Measurements from ENCODE around the gene KRT6B. TPM values are rescaled to one million over a fixed set of nuclear protein-coding genes. Genes with fewer than 3 reads are reported as not detected.

Gene KRT6B
- total and polyA plus RNA-seq, 2 of the 8 experiments (the other 6 are each of a cell fraction or from before 2014, with no cell fraction given), result not detected

DNA sequence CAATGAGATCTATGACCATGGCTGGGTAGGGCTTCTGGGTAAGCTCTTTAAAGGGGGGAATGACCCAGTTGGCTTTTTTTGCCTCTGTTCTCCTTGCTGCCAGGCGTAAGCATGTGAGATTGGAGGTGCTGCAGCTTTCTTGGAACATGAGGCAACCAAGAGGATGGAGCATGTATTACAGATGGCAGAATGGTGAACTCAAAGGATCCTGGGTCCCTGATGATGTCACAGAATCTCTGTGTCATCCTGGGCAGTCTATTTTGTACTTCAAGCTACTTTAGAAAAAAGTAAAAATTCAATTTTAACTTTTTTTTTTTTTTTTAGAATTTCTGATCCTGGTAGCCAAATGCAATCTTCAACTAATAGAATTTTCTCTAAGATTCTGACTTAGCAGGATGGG lies 53.8 kb downstream of the KRT6B start:
- no peak for TF ChIP-seq RFX5 (IDR thresholded peaks at IDR 0.05; ENCODE audit: borderline replicate concordance, low read depth, low read length)
- TF ChIP-seq RXRA (IDR thresholded peaks at IDR 0.05; ENCODE audit: insufficient read depth, low read depth, low read length), result no peak
- no peak for TF ChIP-seq RBBP5 (IDR thresholded peaks at IDR 0.05; ENCODE audit: borderline replicate concordance, low read depth, low read length)
- no peak for TF ChIP-seq GTF2F1 (IDR thresholded peaks at IDR 0.05; ENCODE audit: borderline replicate concordance, low read depth, low read length)
- no peak for TF ChIP-seq SIRT6 (IDR thresholded peaks at IDR 0.05; ENCODE audit: low read length)
- no peak for TF ChIP-seq RAD21 (IDR thresholded peaks at IDR 0.05 in 1 of 2, conservative IDR thresholded peaks at IDR 0.05 in 1 of 2; ENCODE audit: low read depth in 2 of 2, low read length in 2 of 2)
- no peak for TF ChIP-seq POLR2A (IDR thresholded peaks at IDR 0.05; ENCODE audit: control extremely low read depth in 1 of 2, low read depth in 2 of 2, low read length in 2 of 2)
- TF ChIP-seq, protein P1, sequence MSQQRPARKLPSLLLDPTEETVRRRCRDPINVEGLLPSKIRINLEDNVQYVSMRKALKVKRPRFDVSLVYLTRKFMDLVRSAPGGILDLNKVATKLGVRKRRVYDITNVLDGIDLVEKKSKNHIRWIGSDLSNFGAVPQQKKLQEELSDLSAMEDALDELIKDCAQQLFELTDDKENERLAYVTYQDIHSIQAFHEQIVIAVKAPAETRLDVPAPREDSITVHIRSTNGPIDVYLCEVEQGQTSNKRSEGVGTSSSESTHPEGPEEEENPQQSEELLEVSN (IDR thresholded peaks at IDR 0.05), result no peak
- TF ChIP-seq SUZ12 (IDR thresholded peaks at IDR 0.05; ENCODE audit: low read length), result no peak
- no peak for TF ChIP-seq SRF (IDR thresholded peaks at IDR 0.05; ENCODE audit: low read depth, low read length)
- TF ChIP-seq BRCA1 (IDR thresholded peaks at IDR 0.05; ENCODE audit: low read depth, low read length), result no peak
- no peak for TF ChIP-seq GABPA (IDR thresholded peaks at IDR 0.05; ENCODE audit: borderline replicate concordance, insufficient read depth, low read length)
- TF ChIP-seq POU5F1 (IDR thresholded peaks at IDR 0.05; ENCODE audit: low read depth, low read length), result no peak
- POLR2A ChIA-PET (ENCODE audit: partially characterized antibody), result no interaction called here
- Histone ChIP-seq H3K79me1 (ENCODE audit: low read depth, low read length) (no peaks in the 10 kb centered on the region), H4K5ac (ENCODE audit: insufficient read length, low read depth, low read length) (no peak overlapping the region), H3K4me1 (replicated peaks in 1 of 4; ENCODE audit: control insufficient read depth in 3 of 4, insufficient read depth in 4 of 4, low read length in 3 of 4) (peaks cover 0 to 5% (median under 1%) of the 10 kb centered on the region in 4 experiments; a peak in 2 of 7 replicates), H4K91ac (replicated peaks; ENCODE audit: insufficient read length, low read length) (no peak overlapping the region), H3K27me3 (replicated peaks in 1 of 4; ENCODE audit: control insufficient read depth in 3 of 4, extremely low read depth in 1 of 4, insufficient read depth in 3 of 4, low read length in 3 of 4) (peaks cover 0 to 4% (median 0%) of the 10 kb centered on the region in 4 experiments; a peak in 2 of 7 replicates), H3K23ac (ENCODE audit: insufficient read length) (no peak overlapping the region), H4K8ac (ENCODE audit: extremely low read depth, insufficient read depth, low read length) (no peak overlapping the region), H2BK120ac (replicated peaks; ENCODE audit: low read depth, low read length) (no peak overlapping the region), H2BK20ac (ENCODE audit: low read length) (no peak overlapping the region), H3K4ac (replicated peaks; ENCODE audit: insufficient read length, low read depth, low read length) (no peak overlapping the region), H2BK5ac (ENCODE audit: low read depth, low read length) (no peak overlapping the region), H3K9ac (replicated peaks in 1 of 4; ENCODE audit: extremely low read depth in 1 of 4, low read depth in 3 of 4, low read length in 3 of 4) (no peak overlapping the region), H2BK15ac (ENCODE audit: low read length) (no peak overlapping the region), H2BK12ac (ENCODE audit: low read depth, low read length) (no peak overlapping the region), H3K14ac (ENCODE audit: insufficient read length) (no peak overlapping the region), H3K4me2 (ENCODE audit: insufficient read depth in 1 of 2, low read depth in 2 of 2, low read length in 2 of 2) (no peak overlapping the region), H3K9me3 (ENCODE audit: insufficient read depth in 2 of 2, low read depth in 1 of 2, low read length in 1 of 2) (no peaks in the 10 kb centered on the region), H3K56ac (replicated peaks; ENCODE audit: insufficient read length, low read depth, low read length) (no peak overlapping the region), H3K4me3 (ENCODE audit: extremely low read depth in 1 of 4, insufficient read depth in 2 of 4, low read depth in 3 of 4, low read length in 4 of 4) (no peak overlapping the region), H2AFZ (ENCODE audit: low read length) (no peak overlapping the region), H3K18ac (ENCODE audit: extremely low read depth, low read length) (no peak overlapping the region), H2AK5ac (ENCODE audit: low read depth, low read length) (no peak overlapping the region), H4K20me1 (replicated peaks in 1 of 2; ENCODE audit: control insufficient read depth in 1 of 2, insufficient read depth in 2 of 2, low read length in 2 of 2) (no peaks in the 10 kb centered on the region), H3K36me3 (ENCODE audit: control insufficient read depth in 2 of 4, insufficient read depth in 4 of 4, low read length in 3 of 4) (no peaks in the 10 kb centered on the region), H3K23me2 (ENCODE audit: low read depth, low read length) (peaks cover 3% of the 10 kb centered on the region; the same call in 1 of the 2 replicates), H3K27ac (ENCODE audit: low read depth, low read length) (no peak overlapping the region), H3K79me2 (ENCODE audit: control insufficient read depth in 1 of 2, insufficient read depth in 2 of 2, low read length in 2 of 2) (no peaks in the 10 kb centered on the region)
- WGBS, 2 experiments (ENCODE audit: extremely low coverage in 1 of 2, insufficient coverage in 1 of 2, insufficient read length in 1 of 2, insufficient replicate concordance in 2 of 2, low coverage in 1 of 2, low lambda C conversion rate in 2 of 2, missing lambda C conversion rate in 1 of 2), result 94% methylated on average over 1 of the region's 1 CpG; no CpG with 5 or more reads in 1 of the 2 experiments
- CTCF ChIA-PET (ENCODE audit: partially characterized antibody), result interaction anchor here (0.6 to 11.3 kb wide), 18 partner anchors 9 to 508 kb away, joined by 3 to 112 read pairs (median 5); partner anchors contain the start of genes KRT74 and KRT75
- DNase-seq (ENCODE audit: low read depth in 1 of 2, low spot score in 2 of 2) (no peak), FAIRE-seq (no peak)
